GM18858 (cell line): Measurements from ENCODE around the gene AK4.
"Not testable (repeated sequence)": the region's sequence is repeated elsewhere in the genome, so short reads cannot be mapped to it uniquely, and the experiment has no call there.

Source experiments
- ATAC-seq: cut with Tn5 transposase; IDR thresholded peaks from one replicate; pipeline ENCODE4 v1.9.1; 2021; ENCODE audit not compliant: unreplicated experiment

The AK4 gene

DNA sequence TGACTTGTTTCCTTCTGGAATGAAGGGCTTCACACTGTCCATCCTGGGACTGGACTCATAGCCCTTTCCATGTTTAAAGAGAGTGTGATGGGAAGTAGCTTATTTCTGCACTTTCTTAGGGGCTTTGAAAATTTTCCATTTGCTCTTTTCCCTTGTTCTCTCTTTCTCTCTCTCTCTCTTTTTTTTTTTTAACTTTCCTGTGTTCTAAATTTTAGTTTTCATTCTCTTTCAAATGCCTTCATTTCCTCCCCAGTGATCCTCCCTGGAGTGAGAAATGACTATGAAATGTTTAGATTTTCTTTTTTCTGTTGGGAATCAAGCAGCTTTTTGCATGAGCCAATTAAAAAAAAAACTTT, 2.1 kb downstream of the AK4 start:
- ATAC-seq = no peak

DNA sequence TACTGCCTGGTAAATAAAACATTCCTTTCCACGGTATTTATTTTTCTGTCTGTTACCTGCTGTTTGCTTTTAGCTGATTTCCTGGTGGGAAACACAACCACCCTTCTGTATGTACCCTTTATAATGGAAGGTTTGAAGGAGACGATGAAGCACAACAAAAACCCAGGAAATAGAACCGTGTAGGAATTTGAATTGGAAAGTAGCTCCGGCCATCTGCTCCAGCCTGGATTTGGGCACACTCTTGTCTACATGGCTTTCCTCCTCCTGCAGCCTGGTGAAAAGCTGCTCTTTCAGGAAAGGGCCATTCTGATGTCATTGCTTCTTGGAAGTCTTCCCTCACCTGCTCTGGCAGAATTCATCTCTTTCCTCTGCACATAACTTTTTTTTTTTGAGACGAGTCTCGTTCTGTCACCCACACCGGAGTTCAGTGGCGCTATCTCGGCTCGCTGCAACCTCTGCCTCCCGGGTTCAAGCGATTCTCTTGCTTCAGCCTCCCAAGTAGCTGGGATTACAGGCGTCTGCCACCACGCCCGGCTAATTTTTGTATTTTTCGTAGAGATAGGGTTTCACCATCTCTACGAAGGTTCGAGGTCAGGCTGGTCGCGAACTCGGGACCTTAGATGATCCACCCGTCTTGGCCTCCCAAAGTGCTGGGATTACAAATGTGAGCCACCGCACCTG, 2.7 kb downstream of the AK4 start:
- no peak for ATAC-seq

DNA sequence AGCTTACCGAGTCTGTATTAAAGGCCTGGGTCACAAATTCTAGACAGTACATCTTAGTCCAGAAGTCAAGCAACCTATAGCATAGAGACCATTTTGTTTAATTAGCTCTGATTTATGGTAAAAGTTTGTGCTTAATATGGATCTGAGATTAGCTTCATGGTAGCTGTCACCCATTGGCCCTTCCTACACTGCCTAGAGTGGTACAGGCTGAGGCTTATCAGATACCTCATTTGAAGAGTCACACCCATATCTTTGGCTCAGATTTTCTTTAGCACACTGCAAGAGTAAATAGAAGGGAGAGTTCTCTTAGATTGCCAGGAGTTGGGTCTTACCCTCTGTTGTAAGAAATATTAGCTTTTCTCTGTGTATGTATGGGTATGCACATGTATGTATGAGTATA, 3.6 kb downstream of the AK4 start:
- ATAC-seq = no peak

- ATAC-seq = no peak
Observed at GRCh38 chr1:65153635-65154034, 5.6 kb downstream of the AK4 start.

DNA sequence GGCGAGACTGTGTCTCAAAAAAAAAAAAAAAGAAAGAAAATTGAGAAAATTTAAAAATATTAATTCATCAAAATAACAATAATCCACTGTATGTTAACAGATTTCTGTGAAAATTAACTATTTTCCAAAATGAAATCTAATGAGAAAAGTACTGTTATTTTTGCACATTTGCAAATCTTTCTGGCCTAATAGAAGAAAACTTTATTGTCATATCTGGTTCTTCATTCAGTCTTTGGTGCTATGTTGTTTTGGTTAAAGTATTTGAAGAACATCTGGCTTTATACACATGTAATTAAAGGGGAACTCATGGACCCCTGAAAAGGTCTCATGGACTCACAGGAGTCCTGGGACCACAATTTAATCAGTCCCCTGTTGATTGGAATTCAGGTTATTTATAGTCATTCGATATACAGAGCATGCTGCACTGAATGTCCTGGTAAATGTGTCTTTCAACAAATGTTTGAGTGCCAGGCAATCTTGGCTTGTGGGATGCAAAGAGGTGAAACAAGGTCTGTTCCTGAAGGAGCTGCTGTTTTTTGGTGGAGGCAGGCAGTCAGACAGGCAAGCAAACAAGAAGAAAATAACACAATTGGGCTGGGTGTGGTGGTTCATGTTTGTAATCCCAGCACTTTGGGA, 9.0 kb downstream of the AK4 start:
- no peak for ATAC-seq

DNA sequence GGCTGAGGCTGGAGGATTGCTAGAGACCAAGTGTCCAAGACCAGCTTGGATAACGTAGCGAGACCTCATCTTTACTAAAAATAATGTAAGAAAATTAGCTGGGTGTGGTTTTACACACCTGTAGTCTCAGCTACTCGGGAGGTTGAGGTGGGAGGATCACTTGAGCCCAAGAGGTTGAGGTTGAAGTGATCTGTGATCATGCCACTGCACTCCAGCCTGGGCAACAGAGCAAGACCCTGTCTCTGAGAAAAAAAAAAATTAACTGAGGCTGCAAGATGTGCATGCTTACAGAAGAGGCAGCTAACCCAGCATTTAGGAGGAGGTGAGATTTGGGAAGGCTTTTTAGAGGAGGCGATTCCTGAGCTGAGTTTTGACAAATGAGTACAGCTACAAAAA, 9.5 kb downstream of the AK4 start:
- ATAC-seq = no peak

DNA sequence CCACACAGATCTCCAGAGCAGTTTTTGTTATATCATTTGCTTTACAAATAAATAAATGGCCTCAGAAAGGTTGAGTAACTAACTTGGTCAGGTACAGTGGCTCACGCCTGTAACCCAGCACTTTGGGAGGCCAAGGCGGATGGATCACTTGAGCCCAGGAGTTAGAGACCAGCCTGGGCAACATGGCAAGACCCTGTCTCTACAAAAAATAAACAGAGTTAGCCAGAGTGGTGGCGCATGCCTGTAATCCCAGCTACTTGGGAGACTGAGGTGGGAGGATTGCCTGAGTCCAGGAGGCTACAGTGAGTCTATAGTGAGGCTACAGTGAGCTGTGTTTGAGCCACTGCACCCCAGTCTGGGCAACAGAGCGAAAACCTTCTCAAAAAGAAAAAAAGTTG, 11.3 kb downstream of the AK4 start:
- not testable (repeated sequence) for ATAC-seq

- no peak for ATAC-seq
Observed at GRCh38 chr1:65159801-65160523, 12.0 kb downstream of the AK4 start.

DNA sequence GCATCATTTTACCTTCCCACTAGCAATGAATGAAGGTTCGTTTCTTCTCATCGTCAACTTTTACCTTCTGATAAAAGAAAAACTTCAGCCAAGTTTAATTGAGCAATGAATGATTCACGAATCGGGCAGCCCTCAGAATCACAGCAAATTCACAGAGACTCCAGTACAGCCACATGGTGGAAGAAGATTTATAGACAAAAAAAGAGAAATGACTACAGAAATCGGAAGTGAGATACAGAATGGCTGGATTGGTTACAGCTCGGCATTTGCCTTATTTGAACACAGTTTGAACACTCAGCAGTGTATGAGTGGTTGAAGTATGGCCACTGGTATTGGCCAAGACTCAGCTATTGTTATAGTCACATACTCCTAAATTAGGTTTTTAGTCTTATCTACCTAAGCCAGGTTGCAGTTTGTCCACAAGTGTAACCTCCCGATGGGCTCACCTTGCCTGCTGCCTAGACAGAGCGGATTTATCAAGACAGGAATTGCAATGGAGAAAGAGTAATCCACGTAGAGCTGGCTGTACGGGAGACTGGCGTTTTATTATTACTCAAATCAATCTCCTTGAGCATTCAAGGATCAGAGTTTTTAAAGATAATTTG, 15.3 kb downstream of the AK4 start:
- no peak for ATAC-seq

DNA sequence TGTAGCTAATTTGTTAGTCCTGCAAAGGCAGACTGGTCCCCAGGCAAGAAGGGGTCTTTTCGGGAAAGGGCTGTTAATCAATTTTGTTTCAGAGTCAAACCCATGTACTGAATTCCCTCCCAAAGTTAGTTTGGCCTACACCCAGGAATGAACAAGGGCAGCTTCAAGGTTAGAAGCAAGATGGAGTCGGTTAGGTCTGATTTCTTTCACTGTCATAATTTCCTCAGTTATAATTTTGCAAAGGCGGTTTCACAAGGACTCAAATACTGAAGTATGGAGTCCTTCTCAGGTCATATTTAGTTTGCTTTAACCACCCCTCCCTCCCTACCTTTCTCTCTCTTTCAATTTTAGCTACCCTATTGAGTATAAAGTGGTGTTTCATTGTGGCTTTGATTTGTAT, 16.1 kb downstream of the AK4 start:
- ATAC-seq = not testable (repeated sequence)

- no peak for ATAC-seq
Observed at GRCh38 chr1:65164633-65165032, 16.6 kb downstream of the AK4 start.

DNA sequence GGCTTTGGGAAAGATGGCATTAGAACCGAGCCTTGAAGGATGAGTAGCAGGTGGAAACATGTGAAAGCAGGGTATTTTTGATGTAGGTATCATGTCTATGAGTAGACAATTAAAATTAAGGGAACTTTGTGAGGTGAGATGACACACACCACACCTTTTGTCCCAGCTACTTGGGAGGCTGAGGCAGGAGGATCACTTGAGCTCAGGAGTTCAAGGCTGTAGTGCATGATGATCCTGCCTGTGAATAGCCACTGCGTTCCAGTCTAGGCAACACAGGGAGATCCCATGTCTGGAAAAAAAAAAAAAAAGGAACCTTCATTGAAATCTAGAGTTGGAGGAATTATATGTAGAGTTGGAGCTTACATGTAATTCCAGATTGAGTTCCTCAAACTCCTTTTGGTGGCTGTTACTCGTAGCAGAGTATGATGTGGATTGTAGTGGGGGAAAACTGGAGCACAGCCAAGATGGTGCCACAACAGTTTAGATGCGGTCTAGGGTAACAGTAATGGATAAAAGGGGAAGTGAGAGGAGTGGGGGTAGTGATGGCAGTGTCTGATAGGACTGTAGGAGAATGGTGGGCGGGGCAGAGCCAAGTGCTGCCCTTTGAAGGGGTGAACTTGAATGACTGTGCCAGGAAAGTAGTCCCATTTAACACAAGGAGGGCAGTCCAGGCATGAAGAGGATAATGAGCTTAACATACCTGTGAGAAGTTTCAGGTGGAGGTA, 17.4 kb downstream of the AK4 start:
- peak; percentile 84 for ATAC-seq

- no peak for ATAC-seq
Observed at GRCh38 chr1:65166572-65167305, 18.7 kb downstream of the AK4 start.

DNA sequence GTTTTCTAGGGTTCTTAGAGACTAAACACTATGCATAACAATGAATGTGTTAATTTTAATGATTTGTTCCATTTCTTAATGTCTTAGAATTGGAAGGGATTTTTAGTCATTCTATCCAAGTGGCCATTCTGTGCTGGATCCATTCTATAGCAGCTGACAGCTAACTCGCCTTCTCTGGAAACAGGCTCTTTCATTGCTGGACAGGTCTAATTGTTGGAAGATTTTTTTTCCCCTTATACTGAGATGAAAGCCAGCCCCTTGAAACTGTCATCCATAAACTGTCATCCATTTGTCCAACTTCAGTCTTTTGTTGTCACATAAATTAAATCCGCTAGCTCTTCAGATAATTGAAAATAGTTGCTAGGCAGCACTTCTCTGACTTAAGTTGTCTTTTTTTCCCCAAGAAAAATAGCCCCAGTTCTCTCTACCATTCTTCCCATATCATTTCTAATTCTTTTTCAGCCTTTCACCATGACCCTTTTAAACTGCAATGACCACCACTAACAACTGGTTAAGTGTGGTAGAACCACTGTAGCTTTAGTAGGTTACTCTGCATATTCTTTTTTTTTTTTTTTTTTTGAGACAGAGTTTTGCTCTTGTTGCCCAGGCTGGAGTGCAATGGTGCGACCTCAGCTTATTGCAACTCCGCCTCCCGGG, 19.7 kb downstream of the AK4 start:
- no peak for ATAC-seq

DNA sequence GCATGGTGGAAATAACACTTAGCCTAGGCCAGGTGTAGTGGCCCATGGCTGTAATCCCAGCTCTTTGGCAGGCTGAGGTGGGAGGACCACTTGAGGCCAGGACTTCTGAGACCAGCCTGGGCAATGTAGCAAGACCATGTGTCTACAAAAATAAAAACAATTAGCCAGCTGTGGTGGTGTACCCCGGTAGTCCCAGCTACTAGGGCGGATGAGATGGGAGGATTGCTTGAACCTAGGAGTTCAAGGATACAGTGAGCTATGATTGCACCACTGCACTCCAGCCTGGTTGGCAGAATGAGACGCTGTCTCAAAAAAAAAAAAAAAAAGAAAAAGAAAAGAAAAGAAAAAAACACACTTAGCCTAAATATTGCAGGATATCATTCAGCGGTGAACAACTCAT, 20.9 kb downstream of the AK4 start:
- no peak for ATAC-seq

DNA sequence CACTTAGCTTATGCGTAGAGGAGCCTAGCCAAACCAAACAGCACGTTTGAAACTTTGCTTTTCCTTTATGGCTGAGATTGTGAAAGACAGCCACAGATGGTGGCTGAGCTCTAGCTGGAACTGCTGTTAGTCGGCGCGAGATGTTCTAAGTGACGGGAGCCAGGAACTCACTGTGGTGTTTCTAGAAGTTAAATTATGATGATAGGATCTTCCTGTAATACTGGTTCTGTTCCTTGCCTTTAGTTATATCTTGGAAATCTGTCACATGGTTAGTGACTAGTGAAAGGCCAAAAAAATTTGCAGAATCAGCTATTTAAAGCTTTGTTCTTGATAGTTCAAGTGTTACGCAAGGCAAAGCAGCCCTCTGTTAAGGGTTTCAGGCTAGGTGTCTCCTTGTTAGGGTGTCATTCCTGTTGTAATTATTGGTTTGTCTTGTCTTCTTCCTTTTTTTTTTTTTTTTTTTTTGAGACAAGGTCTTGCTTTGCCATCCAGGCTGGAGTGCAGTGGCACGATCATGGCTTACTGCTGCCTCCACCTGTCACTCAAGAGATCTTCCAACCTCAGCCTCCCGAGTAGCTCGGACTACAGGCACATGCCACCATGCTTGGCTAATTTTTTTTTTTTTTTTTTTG, 22.6 kb downstream of the AK4 start:
- no peak for ATAC-seq

GRCh38 chr1:65172936-65173690, 25.1 kb downstream of the AK4 start:
- no peak for ATAC-seq

GRCh38 chr1:65174585-65174984, 26.6 kb downstream of the AK4 start:
- peak; percentile 94 for ATAC-seq
